Islet precursor cell (in vitro differentiated cells): ENCODE results near the gene KIF19.
"Not testable (repeated sequence)": the region's sequence is repeated elsewhere in the genome, so short reads cannot be mapped to it uniquely, and the experiment has no call there.

Experiments
- DNase-seq: peaks from one replicate; pipeline ENCODE4 v3.0.0-alpha.2; 2018

The KIF19 gene, protein sequence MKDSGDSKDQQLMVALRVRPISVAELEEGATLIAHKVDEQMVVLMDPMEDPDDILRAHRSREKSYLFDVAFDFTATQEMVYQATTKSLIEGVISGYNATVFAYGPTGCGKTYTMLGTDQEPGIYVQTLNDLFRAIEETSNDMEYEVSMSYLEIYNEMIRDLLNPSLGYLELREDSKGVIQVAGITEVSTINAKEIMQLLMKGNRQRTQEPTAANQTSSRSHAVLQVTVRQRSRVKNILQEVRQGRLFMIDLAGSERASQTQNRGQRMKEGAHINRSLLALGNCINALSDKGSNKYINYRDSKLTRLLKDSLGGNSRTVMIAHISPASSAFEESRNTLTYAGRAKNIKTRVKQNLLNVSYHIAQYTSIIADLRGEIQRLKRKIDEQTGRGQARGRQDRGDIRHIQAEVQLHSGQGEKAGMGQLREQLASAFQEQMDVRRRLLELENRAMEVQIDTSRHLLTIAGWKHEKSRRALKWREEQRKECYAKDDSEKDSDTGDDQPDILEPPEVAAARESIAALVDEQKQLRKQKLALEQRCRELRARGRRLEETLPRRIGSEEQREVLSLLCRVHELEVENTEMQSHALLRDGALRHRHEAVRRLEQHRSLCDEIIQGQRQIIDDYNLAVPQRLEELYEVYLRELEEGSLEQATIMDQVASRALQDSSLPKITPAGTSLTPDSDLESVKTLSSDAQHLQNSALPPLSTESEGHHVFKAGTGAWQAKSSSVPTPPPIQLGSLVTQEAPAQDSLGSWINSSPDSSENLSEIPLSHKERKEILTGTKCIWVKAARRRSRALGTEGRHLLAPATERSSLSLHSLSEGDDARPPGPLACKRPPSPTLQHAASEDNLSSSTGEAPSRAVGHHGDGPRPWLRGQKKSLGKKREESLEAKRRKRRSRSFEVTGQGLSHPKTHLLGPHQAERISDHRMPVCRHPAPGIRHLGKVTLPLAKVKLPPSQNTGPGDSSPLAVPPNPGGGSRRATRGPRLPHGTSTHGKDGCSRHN

DNA sequence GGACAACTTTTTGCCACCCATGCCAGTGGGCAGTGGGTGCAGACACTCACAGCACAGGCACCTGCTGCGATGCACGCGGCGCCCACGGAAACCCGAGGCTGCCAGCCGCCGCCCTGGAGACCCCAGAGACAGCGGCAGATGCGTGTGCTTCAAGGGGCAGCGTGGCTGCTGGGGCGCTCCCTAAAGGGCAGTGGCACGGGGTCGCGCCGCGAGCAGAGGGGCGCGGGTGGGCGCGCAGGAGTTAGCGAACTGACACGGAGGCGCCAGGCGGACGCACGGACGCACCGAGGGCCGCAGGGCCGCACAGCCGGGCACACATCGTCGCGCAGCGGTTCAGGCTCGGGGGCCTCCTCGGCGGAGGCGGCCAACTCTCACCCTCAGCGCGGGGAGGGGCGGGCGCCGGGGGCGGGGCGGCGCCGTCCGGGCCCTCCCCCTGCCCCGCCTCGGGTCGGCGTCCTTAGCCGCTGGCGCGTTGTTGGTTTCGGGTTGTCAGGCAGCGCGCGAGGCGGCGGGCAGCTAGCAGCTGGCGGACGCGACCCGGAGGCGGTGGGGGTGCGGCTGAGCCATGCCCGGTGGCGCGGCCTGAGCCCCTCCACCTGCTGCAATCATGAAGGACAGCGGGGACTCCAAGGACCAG, at the start of gene KIF19:
Gene KIF19, plus strand, starts transcription at position 484 of the 637 bp plus-strand sequence. Its CDS starts 124 bp downstream, at position 608.
- DNase-seq, result peak; percentile 83

DNA sequence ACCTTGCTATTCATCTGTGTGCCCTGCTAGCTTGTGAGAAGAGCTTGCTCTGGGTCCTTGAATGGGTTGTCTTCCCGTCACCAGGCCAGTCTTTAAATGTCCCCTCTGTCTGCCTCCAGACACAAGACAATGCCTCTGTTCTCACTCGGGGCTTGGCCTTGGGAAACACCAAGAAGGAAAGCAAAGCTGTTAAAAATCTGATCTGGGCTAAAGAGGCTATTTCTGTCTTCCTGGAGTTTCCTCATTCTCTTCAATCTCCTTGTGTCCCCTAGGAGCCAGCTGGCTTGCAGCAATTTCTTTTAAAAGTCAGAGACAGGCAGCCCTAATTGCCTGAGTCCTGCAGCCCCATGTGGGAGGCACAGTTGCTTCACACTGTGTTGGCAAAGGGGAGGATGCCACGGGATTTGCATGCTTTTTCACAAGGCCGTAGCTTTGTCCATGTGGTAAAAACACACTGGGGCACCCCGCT, 49.5 kb upstream of the KIF19 start:
- no peak for DNase-seq

DNA sequence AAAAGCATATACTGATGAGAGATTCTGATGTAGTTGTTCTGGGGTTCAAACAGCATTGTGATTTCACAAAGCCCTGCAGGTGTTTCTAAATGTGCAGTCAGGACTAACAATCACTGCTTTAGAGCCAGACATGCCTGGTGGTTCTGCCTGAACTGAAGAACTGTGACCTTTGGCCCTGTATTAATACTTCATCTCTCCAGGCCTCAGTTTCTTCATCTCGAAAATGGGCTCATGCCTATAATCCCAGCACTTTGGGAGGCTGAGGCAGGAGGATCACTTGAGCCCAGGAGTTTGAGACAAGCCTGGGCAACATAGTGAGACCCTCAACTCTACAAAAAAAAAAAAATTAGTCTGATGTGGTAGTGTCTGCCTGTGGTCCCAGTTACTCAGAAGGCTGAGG, 48.1 kb upstream of the KIF19 start:
- no peak for DNase-seq

DNA sequence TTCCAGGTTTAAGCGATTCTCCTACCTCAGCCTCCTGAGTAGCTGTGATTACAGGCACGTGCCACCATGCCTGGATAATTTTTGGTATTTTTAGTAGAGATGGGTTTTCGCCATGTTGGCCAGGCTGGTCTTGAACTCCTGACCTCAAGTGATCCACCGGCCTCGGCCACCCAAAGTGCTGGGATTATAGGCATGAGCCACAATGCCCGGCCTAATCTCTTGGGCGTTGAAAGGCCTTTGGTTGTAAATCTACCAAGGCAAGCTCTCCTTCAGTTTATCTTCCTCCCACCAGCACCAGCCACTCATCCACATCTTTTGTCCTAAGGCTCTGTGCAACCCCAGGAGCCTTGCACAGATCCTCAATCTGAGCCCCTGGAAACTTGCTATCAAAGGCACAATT, 46.4 kb upstream of the KIF19 start:
- not testable (repeated sequence) for DNase-seq

DNA sequence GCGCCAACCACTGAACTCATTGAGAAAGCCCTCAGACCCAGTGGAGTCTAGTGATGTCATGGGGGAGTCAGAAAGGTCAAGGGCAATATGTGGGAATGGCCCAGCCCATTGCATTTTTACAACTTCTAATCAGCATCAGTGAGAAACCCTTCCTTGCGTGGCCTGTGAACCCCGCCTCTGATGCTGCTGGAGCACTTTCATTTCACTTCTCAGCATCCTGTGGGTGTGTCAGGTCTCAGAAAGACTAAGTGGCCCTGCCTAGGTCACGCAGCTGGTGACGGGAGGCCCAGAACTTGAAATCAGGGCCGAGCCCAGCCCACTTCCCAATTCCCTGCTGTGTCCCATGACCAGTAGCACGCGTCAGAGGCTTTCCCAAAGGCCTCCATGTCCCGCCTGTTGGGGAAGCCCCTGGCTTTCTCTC, 45.9 kb upstream of the KIF19 start:
- DNase-seq, result no peak

DNA sequence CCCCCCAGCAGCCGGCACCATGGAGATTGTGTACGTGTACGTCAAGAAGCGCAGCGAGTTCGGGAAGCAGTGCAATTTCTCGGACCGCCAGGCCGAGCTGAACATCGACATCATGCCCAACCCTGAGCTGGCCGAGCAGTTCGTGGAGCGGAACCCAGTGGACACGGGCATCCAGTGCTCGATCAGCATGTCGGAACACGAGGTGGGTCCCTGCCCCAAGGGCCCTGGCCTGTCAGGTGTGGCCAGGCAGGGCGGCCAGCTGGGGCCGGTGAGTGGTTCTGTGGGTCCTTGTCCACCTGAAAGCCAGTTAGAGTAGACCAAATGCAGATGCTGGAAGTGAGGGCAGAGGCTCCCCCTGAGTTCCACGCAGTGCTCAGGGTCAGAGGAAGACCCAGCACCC, 44.2 kb upstream of the KIF19 start:
- DNase-seq, result no peak

DNA sequence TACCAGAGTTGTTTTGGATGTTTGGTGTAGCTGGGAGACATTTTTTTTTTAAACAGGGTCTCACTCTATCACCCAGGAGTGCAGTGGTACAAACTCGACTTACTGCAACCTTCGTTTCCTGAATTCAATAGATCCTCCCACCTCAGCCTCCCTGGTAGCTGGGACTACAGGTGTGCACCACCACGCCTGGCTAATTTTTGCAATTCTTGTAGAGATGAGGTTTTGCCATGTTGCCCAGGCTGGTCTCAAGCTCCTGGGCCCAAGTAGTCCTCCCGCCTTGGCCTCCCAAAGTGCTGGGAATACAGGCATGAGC, 43.8 kb upstream of the KIF19 start:
- DNase-seq, result not testable (repeated sequence)

DNA sequence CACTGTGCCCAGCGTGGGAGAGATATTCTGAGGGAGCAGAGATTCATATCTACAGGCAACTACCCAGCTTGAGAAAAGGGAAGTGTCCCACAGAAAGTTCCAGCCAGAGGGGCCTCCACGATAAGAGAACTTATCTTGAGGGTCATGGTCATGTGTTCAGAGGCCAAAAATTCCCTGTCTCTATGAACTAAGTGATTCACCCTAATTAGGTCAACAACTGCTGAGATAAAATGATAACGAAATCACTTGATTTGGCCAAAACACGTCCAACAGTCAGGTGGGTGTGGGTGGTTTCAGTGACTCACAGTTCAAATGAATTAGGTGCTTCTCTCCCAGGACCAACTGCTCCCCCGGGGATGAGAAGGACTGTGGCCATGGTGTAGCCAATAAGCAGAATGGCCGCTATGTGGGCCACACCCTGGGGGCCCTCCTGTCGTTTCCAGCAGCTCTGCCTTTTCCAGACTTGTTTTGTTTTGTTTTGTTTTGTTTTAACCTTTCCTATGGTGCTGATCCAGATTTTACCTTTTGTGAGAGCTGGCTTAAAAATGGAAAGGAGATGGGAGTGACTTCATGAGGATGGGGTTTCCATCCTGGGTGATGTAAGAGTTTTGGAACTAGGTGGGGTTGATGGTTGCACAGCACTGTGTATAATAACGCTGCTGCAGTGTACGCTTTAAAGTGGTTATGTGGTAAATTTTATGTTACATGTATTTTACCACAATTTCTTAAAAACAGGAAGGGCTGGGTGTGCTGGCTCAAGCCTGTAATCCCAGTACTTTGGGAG, 43.2 kb upstream of the KIF19 start:
- no peak for DNase-seq

DNA sequence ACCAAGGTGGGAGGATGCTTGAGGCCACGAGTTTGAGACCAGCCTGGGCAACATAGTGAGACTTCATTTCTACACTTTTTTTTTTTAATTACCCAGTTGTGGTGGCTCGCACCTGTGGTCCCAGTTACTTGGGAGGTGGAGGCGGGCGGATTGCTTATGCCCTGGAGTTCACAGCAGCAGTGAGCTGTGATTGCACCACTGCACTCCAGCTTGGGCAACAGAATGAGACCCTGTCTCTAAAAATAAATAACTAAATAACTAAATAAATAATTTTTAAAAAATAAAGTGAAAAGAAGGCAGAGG, 42.7 kb upstream of the KIF19 start:
- no peak for DNase-seq

DNA sequence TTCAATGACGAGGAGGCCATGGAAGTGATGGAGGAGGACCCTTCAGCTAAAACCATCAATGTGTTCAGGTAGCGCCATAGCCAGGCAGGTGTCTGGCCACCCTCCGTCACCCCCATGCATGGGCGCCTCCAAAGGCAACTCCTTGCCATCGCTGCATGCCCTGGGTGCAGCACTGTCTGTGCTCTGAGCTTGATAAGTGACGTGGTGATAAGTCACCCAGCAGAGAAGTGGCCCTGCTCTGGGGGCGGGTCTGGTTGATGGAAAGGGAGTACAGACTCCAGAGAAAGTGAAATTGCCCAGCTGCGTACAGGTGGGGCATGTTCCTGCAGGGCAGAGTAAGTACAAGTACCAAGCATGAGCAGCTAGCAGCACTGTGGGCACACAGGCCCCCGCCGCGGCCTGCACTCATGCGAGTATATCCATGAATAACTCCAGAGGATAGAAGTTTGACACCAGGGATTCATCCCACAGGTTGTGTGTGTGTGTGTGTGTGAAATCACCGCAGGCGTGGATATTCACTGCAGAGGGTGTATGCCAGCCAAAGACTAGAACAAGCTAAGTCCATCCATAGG, 38.9 kb upstream of the KIF19 start:
- no peak for DNase-seq

DNA sequence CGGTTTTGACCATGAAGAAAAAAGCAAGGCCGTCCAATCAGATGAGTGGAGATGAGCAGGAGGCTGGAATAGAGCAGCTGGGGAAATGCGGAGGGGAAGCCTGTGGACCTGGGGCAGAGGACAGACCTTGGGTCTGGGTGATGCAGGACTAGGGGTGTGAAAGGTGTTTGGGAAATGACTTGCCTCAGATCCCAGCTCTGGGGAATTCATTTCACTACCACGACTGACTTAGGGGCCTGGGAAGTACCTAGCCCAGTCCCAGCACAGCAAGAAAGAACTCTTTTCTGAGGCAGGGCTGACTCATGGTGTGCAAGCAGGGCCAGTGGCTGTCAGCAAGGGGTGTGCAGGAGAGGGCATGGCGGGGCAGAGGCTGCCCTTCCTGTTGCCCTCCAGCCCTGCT, 37.2 kb upstream of the KIF19 start:
- no peak for DNase-seq

DNA sequence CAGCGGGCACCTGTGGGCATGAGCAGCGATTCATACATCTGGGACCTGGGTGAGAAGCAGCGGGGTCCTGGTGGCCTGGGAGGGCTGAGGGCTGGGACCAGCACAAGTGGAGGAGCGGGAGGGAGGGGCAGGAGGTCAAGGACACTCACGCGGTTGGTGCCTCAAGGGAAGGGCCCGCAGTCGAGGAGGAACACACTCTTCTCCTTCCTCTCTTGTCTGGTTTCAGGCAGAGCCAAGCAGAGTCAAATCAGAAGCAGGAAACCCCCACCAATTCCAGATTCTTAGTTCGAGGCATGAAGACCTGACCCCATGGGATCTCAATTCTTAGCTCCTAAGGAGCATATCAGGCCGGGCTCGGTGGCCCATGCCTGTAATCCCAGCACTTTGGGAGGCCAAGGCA, 36.3 kb upstream of the KIF19 start:
- no peak for DNase-seq

DNA sequence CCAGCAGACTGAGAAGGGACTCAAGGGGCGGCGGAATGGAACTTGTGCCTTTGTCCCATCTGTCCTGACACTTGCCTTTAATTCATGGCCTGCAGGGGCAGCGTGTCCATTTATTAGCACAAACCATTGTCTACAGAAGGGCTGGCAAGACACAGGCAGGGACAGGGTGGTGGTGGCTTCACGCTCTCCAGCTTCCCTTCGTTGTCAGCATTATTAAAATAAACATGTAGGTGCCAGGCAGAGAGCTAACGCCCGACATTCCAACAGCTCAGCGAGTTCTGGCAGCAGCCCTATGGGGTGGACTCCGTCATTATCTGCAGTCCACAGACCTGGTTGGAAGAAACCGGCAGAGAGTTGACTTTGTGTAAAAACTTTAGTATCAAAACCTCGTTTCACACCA, 35.7 kb upstream of the KIF19 start:
- DNase-seq, result no peak

DNA sequence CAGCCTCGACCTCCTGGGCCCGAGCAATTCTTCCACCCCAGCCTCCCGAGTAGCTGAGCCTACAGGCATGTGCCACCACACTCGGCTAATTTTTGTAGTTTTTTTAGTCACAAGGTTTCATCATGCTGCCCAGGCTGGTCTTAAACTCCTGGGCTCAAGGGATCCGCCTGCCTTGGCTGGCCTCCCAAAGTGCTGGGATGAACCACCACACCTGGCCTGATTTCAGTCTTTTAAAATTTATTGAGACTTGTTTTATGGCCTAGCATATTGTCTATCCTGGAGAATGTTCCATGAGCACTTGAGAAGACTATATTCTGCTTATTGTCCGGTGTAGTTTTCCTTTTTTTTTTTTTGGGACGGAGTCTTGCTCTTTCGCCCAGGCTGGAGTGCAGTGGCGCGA, 33.5 kb upstream of the KIF19 start:
- no peak for DNase-seq

DNA sequence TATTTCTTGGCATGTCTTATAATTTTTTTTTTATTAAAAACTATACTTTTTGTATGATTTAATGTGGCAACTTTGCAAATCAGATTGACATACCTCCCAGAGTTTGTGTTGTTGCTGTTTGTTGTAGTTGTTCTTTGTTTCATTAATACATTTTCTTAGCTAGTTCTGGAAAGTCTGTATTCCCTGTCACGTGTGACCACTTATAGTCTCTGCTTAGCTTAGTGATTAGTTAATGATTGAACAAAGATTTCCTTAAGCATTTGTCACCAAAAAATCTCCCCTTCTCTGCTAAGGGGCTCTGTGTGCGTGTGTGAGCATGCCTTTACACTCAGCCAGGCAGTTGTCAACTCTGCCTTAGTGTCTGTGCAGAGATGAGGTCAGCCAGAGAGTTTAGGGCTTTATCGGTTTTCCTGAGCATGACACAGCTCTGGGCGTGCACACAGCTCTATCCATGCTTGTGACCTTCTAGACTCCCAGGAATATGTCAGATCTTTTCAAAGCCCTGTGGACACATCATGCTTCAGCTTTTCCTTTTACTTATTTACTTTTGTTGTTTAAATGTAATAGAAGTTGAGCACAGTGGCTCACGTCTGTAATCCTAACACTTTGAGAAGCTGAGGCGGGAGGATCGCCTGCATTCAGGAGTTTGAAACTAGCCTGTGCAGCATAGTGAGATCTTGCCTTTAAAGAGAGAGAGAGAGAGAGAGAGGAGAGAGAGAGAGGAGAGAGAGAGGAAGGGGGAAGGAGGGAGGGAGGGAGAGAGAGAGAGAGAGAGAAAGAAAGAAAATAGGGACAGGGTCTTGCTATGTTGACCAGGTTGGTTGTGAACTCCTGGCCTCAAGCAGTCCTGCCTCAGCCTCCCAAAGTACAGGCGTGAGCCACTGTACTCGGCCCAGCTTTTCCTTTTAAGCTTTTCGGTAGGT, 30.1 kb upstream of the KIF19 start:
- no peak for DNase-seq

DNA sequence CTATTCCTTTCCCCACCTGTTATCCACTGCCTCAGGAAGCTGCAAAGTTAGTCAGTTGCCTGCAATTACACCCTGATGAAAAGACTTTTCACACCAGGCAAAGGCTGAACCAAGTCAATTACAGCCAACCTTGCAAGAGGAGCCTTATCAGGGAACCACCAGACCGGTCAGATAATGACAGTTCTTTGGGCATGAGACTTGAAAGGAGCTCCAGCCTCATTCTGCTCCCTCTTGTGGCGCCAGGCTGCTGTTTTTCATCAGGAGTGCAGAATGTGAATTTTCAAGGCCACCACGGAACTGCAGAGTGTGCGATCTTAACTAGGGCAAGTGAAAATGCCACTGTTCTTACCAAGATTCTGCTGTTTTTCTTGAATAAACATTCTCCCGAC, 29.5 kb upstream of the KIF19 start:
- peak; percentile 93 for DNase-seq

DNA sequence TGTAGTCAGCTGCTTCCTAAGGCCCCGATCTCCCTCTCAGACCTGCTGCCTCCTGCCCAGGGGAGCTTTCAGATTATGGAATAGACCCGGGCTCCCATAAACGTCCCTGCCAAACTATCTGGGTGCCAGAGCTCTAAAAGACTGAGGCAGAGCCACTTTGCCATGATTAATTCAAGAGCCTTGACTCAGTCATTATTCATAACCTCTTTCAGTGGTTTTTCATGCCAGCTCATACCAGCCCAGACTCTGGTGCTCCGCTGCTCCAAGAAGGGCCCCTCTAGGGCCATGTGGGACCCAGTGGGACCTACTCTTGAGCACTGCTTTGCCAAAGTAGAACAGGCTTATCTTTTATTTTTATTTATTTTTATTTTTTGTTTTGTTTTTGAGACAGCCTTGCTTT, 28.1 kb upstream of the KIF19 start:
- no peak for DNase-seq

DNA sequence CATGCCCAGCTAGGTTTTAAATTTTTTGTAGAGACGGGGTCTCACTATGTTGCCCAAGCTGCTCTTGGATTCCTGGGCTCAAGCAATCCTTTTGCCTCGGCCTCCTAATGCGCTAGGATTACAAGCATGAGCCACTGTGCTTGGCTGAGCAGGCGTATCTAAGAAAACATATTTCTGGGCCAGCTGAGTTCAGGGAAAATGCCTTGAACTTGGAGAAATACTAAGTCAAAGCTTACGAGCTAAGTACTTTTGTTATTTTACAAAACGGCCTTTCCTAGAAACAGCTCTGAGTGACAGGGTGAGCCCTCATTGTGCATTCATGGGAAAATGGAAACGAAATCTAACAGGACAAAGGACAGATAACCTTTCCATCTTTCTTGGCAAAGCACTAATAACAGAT, 27.2 kb upstream of the KIF19 start:
- DNase-seq, result no peak

DNA sequence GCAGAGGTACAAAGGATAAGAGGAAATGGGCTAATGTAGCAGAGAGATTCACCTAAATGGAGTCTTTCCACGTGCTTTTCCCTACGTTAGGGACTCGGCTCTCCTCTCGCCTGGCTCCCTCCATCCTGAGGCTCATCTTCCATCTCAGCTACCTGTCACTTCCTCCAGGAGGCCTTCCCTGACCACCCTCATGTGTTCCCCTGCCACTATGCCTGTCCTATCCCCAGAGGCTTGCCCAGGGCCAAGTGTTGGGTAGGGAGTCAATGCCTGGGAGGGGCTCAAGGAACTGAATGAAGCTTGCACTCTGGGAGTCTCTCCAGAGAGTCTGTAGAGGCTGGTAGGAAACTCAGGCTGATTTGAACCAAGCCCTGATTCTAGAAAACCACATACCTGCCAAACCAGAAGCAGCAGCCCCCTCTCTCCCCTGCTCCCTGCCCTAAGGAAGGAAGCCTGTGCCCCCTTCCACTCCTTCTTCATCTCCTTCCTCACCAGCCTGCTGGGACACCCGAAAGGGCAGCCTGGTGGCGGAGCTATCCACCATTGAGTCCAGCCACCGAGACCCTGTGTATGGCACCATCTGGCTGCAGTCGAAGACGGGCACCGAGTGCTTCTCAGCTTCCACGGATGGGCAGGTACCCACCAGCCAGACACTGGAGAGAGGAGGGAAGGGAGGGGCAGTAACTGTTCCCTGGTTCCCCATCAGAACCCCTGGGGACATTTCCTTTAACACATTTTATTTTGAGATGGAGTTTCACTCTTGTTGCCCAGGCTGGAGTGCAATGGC, 26.6 kb upstream of the KIF19 start:
- no peak for DNase-seq

DNA sequence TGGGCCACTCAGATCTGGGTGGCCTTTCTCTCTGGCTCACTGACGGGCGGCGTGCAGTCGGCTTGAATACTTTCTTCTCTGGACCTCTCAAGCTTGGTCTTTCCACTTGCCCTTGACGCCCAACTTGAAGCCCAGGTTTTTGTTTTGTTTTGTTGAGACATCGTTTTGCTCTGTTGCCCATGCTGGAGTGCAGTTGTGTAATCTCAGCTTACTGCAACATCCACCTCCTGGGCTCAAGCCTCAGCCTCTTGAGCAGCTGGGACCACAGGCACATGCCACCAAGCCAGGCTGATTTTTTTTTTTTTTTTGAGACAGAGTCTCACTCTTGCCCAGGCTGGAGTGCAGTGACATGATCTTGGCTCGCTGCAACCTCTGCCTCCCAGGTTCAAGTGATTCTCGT, 22.7 kb upstream of the KIF19 start:
- no peak for DNase-seq

DNA sequence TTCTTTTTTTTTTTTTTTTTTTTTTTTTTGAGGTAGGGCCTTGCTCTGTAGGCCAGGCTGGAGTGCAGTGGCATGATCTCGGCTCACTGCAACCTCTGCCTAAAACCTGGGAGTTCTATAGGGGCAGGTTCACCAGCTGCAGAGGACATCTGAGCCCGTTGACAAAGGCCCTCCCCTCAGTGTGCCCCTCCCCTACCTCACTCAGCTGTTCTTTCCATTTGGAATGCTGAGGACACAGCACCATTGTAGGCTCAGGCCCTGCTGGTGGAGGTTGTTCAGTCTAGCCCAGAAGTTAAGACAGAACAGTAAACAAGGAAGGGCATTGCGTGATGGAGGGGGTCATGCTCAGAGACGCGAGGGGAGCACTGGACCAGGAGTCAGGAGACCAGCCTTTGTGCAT, 21.8 kb upstream of the KIF19 start:
- DNase-seq, result no peak
